ENCODE results near the gene CEP70. TPM values are rescaled to one million over a fixed set of nuclear protein-coding genes. Genes with fewer than 3 reads are reported as not detected.

CEP70 gene
- total RNA-seq, 1 donor from 2014 or later = 14.5 TPM

DNA sequence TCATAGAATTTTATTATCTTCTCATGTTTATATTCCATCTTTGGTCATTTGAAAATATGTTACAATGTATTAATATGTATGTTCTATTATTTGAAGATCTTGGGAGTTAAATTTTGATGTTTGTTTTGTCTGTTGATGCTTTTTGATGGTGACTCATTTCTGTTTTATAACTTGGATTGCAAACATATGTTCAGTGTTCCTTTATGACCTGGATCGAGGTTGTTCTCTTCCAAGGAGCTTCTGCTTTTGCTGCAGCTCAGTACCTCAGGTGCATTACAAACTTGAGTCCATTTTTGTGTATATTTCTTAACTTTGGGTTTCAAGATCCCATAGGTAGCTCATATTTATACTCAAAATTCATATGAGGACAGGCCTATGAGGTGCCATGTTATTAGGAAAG is 122.6 kb downstream of the CEP70 start:
- TF ChIP-seq, protein P1, sequence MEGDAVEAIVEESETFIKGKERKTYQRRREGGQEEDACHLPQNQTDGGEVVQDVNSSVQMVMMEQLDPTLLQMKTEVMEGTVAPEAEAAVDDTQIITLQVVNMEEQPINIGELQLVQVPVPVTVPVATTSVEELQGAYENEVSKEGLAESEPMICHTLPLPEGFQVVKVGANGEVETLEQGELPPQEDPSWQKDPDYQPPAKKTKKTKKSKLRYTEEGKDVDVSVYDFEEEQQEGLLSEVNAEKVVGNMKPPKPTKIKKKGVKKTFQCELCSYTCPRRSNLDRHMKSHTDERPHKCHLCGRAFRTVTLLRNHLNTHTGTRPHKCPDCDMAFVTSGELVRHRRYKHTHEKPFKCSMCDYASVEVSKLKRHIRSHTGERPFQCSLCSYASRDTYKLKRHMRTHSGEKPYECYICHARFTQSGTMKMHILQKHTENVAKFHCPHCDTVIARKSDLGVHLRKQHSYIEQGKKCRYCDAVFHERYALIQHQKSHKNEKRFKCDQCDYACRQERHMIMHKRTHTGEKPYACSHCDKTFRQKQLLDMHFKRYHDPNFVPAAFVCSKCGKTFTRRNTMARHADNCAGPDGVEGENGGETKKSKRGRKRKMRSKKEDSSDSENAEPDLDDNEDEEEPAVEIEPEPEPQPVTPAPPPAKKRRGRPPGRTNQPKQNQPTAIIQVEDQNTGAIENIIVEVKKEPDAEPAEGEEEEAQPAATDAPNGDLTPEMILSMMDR (IDR thresholded peaks at IDR 0.05; ENCODE audit: insufficient read depth, low read length, poor library complexity, severe bottlenecking) = no peak
- H3K36me3 ChIP-seq (ENCODE audit: control insufficient read depth, insufficient read depth, low read length) = no peaks in the 10 kb centered on the region
- DNase-seq (ENCODE audit: low read depth) = no peak

DNA sequence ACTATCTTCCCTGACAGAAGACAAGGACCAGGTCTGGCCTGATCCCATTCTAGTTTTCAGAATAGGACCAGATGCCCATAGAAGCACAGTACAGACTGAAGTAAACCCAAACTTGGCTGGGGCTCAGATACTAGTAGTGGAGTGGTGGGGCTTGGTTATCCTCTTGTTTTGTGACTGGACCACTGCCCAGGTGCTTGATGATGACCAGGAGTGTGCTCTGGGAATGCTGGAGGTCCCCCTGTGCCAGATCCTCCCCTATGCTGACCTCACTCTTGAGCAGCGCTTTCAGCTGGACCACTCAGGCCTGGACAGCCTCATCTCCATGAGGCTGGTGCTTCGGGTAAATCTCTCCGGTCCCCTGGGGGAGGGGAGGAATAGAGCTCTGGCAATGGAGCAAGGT is 123.4 kb downstream of the CEP70 start:
- Histone ChIP-seq H3K27me3 (ENCODE audit: control insufficient read depth, insufficient read depth, low read length) (no peaks in the 10 kb centered on the region), H3K36me3 (ENCODE audit: control insufficient read depth, insufficient read depth, low read length) (no peaks in the 10 kb centered on the region), H3K4me3 (ENCODE audit: low read depth, low read length) (no peak overlapping the region)
- DNase-seq (ENCODE audit: low read depth) = no peak
- TF ChIP-seq, protein P1 (IDR thresholded peaks at IDR 0.05; ENCODE audit: insufficient read depth, low read length, poor library complexity, severe bottlenecking) = no peak

More for the DNA sequence above, 122.6 kb downstream of the CEP70 start:
- no peaks in the 10 kb centered on the region for H3K27me3 ChIP-seq (ENCODE audit: control insufficient read depth, insufficient read depth, low read length)
- no peak overlapping the region for H3K4me3 ChIP-seq (ENCODE audit: low read depth, low read length)

DNA sequence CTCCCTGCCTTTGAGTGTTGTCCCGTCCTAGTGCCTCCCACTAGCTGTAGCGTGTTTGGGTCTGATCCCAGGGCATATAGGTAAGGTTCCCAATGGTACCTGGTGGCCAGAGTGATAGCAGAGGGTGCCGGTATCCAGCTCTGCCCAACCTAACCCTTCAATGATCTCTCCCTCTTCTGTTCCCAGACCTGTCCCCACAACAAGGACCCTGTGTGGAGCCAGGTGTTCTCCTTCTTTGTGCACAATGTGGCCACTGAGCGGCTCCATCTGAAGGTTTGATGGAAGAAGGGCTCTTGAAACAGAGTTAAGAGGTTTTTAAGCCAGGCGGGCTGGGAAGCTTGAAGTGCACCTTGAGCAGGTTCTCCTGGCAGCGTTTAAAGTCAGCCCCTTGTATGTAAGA is 124.2 kb downstream of the CEP70 start:
- TF ChIP-seq, protein P1 (IDR thresholded peaks at IDR 0.05; ENCODE audit: insufficient read depth, low read length, poor library complexity, severe bottlenecking) = no peak
- no peaks in the 10 kb centered on the region for H3K27me3 ChIP-seq (ENCODE audit: control insufficient read depth, insufficient read depth, low read length)
- H3K36me3 ChIP-seq (ENCODE audit: control insufficient read depth, insufficient read depth, low read length) = no peaks in the 10 kb centered on the region
- no peak for DNase-seq (ENCODE audit: low read depth)
- H3K4me3 ChIP-seq (ENCODE audit: low read depth, low read length) = no peak overlapping the region

DNA sequence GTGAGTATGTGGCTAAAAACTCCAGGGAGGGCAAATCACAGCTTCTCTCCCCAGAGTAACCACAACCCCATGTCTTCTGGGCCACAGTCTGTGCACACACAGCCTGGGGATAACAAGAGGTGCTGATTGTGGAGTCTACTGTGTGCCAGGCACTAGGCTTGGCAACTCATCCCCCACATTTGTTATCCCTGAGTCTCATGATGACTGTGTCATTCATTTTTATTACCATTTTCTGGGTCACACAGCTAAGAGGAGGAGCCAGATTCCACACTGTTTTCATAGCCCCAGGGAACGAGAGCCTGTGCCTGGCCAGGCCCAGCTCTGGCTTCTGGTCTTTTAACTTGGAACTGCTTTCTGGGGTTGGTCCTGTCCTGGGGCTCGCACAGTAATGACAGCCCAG is 125.2 kb downstream of the CEP70 start:
- DNase-seq (ENCODE audit: low read depth) = no peak
- no peaks in the 10 kb centered on the region for H3K27me3 ChIP-seq (ENCODE audit: control insufficient read depth, insufficient read depth, low read length)
- no peaks in the 10 kb centered on the region for H3K36me3 ChIP-seq (ENCODE audit: control insufficient read depth, insufficient read depth, low read length)
- no peak overlapping the region for H3K4me3 ChIP-seq (ENCODE audit: low read depth, low read length)
- TF ChIP-seq, protein P1 (IDR thresholded peaks at IDR 0.05; ENCODE audit: insufficient read depth, low read length, poor library complexity, severe bottlenecking) = no peak

DNA sequence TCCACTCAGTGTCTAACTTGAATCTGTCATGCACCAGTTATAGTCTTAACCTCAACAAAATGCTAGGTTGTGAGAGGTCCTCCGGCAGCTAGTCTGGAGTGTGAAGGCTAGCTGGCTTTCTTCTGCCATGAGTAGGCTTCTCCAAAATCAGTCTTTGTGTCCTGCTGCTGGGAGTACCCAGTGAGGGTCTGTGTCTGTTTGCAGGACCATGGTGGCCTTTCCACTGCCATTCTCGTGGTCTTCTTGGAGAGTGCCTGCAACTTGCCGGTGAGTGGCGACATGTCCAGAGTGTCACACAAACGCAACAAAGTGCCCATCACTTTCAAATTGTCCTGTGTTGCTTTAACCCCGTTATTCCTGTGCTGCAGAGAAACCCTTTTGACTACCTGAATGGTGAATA is 125.6 kb downstream of the CEP70 start:
- Histone ChIP-seq H3K27me3 (ENCODE audit: control insufficient read depth, insufficient read depth, low read length) (no peaks in the 10 kb centered on the region), H3K4me3 (ENCODE audit: low read depth, low read length) (no peak overlapping the region), H3K36me3 (ENCODE audit: control insufficient read depth, insufficient read depth, low read length) (no peaks in the 10 kb centered on the region)
- DNase-seq (ENCODE audit: low read depth) = no peak
- TF ChIP-seq, protein P1 (IDR thresholded peaks at IDR 0.05; ENCODE audit: insufficient read depth, low read length, poor library complexity, severe bottlenecking) = no peak

DNA sequence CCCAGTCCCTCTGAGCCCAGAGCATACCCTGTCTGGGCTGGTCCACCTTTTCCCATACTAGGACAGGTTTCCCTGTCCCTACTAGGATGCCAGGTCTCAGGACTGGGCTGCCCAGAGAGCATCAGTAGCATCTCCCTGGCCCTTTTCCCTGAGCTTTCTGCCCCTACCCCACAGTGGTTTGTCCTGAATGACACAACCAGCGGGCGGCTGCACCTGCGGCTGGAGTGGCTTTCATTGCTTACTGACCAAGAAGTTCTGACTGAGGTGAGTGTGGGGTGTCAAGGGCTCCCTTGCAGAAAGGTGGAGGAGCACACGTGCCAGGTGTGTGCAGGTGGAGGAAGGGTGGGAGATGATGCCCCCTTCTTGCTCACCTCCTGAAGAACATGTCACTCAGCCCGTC is 126.1 kb downstream of the CEP70 start:
- TF ChIP-seq, protein P1 (IDR thresholded peaks at IDR 0.05; ENCODE audit: insufficient read depth, low read length, poor library complexity, severe bottlenecking) = no peak
- DNase-seq (ENCODE audit: low read depth) = no peak
- H3K27me3 ChIP-seq (ENCODE audit: control insufficient read depth, insufficient read depth, low read length) = no peaks in the 10 kb centered on the region
- no peak overlapping the region for H3K4me3 ChIP-seq (ENCODE audit: low read depth, low read length)
- no peaks in the 10 kb centered on the region for H3K36me3 ChIP-seq (ENCODE audit: control insufficient read depth, insufficient read depth, low read length)

Measured in kidney epithelial cell (primary cell).